NCI-H510A (cell line): Measurements from ENCODE around the gene TYROBP.
A peak's percentile ranks its signal among the peaks of the same experiment; 100 is the strongest.
"Not testable (repeated sequence)": the region's sequence is repeated elsewhere in the genome, so short reads cannot be mapped to it uniquely, and the experiment has no call there.

Source experiments
- DNase-seq: peaks from one replicate; lab custom pipeline; 2025; lab: John Stamatoyannopoulos, UW

Gene TYROBP

GRCh38 chr19:35870124-35870736 lies 37.9 kb downstream of the TYROBP start:
- DNase-seq, result not testable (repeated sequence)

- peak; percentile 82 for DNase-seq
Measured at GRCh38 chr19:35869327-35870123, 38.6 kb downstream of the TYROBP start.

GRCh38 chr19:35868823-35869326 lies 39.2 kb downstream of the TYROBP start:
- no peak for DNase-seq

- DNase-seq, result peak; percentile 62
Measured at GRCh38 chr19:35868172-35868822, 39.8 kb downstream of the TYROBP start, which contains the start of gene APLP1. TSS of gene APLP1 (plus strand) at chr19:35868574. CDS start at chr19:35868637, 63 bp downstream.

- no peak for DNase-seq
Measured at GRCh38 chr19:35863018-35863417, 45.1 kb downstream of the TYROBP start.

- no peak for DNase-seq
Measured at GRCh38 chr19:35862528-35862927, 45.6 kb downstream of the TYROBP start.

- DNase-seq, result no peak
Measured at GRCh38 chr19:35861640-35862160, 46.4 kb downstream of the TYROBP start.

- DNase-seq, result no peak
Measured at GRCh38 chr19:35860818-35861639, 47.1 kb downstream of the TYROBP start.

- DNase-seq, result no peak
Measured at GRCh38 chr19:35860436-35860817, 47.7 kb downstream of the TYROBP start.

- DNase-seq, result no peak
Measured at GRCh38 chr19:35859414-35859813, 48.7 kb downstream of the TYROBP start.

- DNase-seq, result no peak
Measured at GRCh38 chr19:35858311-35858710, 49.8 kb downstream of the TYROBP start.

- no peak for DNase-seq
Measured at GRCh38 chr19:35856546-35857149, 51.4 kb downstream of the TYROBP start, which contains the start of gene KIRREL2. TSS of gene KIRREL2 (plus strand) at chr19:35856911. CDS start at chr19:35857120, 209 bp downstream.
